ENCODE measurements around the gene CLCN6. TPM values are rescaled to one million over a fixed set of nuclear protein-coding genes. Genes with fewer than 3 reads are reported as not detected.

The CLCN6 gene
- total RNA-seq, 1 donor from 2014 or later, result 18.6 TPM

- Histone ChIP-seq H3K27me3 (no peaks in the 10 kb centered on the region), H3K9me3 (no peaks in the 10 kb centered on the region), H3K4me1 (peaks cover 15 to 33% of the 10 kb centered on the region in 2 donors), H3K4me3 (no peak overlapping the region), H3K27ac (peak overlapping the region; percentile 83 to 87), H3K36me3 (peaks cover 39 to 53% of the 10 kb centered on the region in 2 donors)
- TF ChIP-seq CTCF (IDR thresholded peaks at IDR 0.05), result no peak
- intact Hi-C loops (cut with DNase I), result no loop called here
- no peak for DNase-seq (ENCODE audit: low spot score in 2 of 2)
These were observed 10.6 kb upstream of the CLCN6 start for GRCh38 chr1:11795238-11795890.

- Histone ChIP-seq H3K27ac (peak overlapping the region; percentile 83 to 87), H3K9me3 (no peaks in the 10 kb centered on the region), H3K4me1 (peaks cover 10 to 27% of the 10 kb centered on the region in 2 donors), H3K27me3 (no peaks in the 10 kb centered on the region), H3K4me3 (no peak overlapping the region), H3K36me3 (peaks cover 47 to 62% of the 10 kb centered on the region in 2 donors)
- TF ChIP-seq CTCF (IDR thresholded peaks at IDR 0.05), result no peak
- no peak for DNase-seq (ENCODE audit: low spot score in 2 of 2)
- intact Hi-C loops (cut with DNase I), result no loop called here
These were observed 9.8 kb upstream of the CLCN6 start for GRCh38 chr1:11796036-11796828.

- Histone ChIP-seq H3K4me3 (no peak overlapping the region), H3K36me3 (peaks cover 44 to 62% of the 10 kb centered on the region in 2 donors), H3K27ac (peak overlapping the region; percentile 83 to 87), H3K9me3 (no peaks in the 10 kb centered on the region), H3K27me3 (no peaks in the 10 kb centered on the region), H3K4me1 (peaks cover 8 to 25% of the 10 kb centered on the region in 2 donors)
- intact Hi-C loops (cut with DNase I), result no loop called here
- DNase-seq (ENCODE audit: low spot score in 2 of 2), result peak; percentile 61 to 88
- TF ChIP-seq CTCF (IDR thresholded peaks at IDR 0.05), result no peak
These were observed 8.3 kb upstream of the CLCN6 start for GRCh38 chr1:11797525-11798216.

GRCh38 chr1:11799099-11799498 is 6.9 kb upstream of the CLCN6 start:
- intact Hi-C loops (cut with DNase I), result no loop called here
- H3K36me3 ChIP-seq, result peaks cover 35 to 55% of the 10 kb centered on the region in 2 donors

More at GRCh38 chr1:11799099-11799498, 6.9 kb upstream of the CLCN6 start:
- TF ChIP-seq CTCF (IDR thresholded peaks at IDR 0.05), result no peak
- H3K27me3 ChIP-seq, result no peaks in the 10 kb centered on the region
- peak overlapping the region; percentile 83 to 87 for H3K27ac ChIP-seq
- H3K4me3 ChIP-seq, result no peak overlapping the region
- DNase-seq (ENCODE audit: low spot score in 2 of 2), result no peak
- H3K4me1 ChIP-seq, result peaks cover 11 to 30% of the 10 kb centered on the region in 2 donors
- no peaks in the 10 kb centered on the region for H3K9me3 ChIP-seq

Measured in ascending aorta (tissue), 2 donors.